HG03439 (cell line): ENCODE data around the gene LAIR2.

Experiments
- ATAC-seq: cut with Tn5 transposase; IDR thresholded peaks from one replicate; pipeline ENCODE4 v1.9.1; 2021; ENCODE audit warnings: mild to moderate bottlenecking, moderate library complexity; ENCODE audit not compliant: unreplicated experiment

Gene LAIR2

GRCh38 chr19:54502518-54503048 lies at the start of gene LAIR2:
LAIR2 (plus strand) TSS chr19:54502831; CDS start chr19:54502919, 88 bp downstream.
- ATAC-seq: no peak

- ATAC-seq: no peak
Measured at GRCh38 chr19:54453921-54454780, 48.5 kb upstream of the LAIR2 start.

- ATAC-seq: no peak
Measured at GRCh38 chr19:54454781-54455675, 47.6 kb upstream of the LAIR2 start.

- no peak for ATAC-seq
Measured at GRCh38 chr19:54455786-54456422, 46.7 kb upstream of the LAIR2 start.

- ATAC-seq: no peak
Measured at GRCh38 chr19:54456423-54457373, 45.9 kb upstream of the LAIR2 start.

- ATAC-seq: no peak
Measured at GRCh38 chr19:54457773-54458647, 44.6 kb upstream of the LAIR2 start.

- ATAC-seq: no peak
Measured at GRCh38 chr19:54458648-54459281, 43.9 kb upstream of the LAIR2 start.

- no peak for ATAC-seq
Measured at GRCh38 chr19:54459282-54460229, 43.1 kb upstream of the LAIR2 start.

GRCh38 chr19:54460230-54461005 lies 42.2 kb upstream of the LAIR2 start:
- ATAC-seq: no peak

- no peak for ATAC-seq
Measured at GRCh38 chr19:54461210-54461609, 41.4 kb upstream of the LAIR2 start.

GRCh38 chr19:54461613-54462012 lies 41.0 kb upstream of the LAIR2 start:
- ATAC-seq: no peak

- ATAC-seq: no peak
Measured at GRCh38 chr19:54462047-54462654, 40.5 kb upstream of the LAIR2 start.

GRCh38 chr19:54462655-54463530 lies 39.7 kb upstream of the LAIR2 start:
- ATAC-seq: peak; percentile 22

- peak; percentile 55 for ATAC-seq
Measured at GRCh38 chr19:54463531-54464043, 39.0 kb upstream of the LAIR2 start, which contains the start of gene LENG9. LENG9 (minus strand) TSS chr19:54463778; CDS start chr19:54463526, 252 bp downstream.
